DOHH2 (cell line): ENCODE data around the gene CIPC.

Experiments used
- H3F3A ChIP-seq: fragments of 200-600 bp; sonication (generic), shearing (Covaris generic); 2 replicates; pipeline ENCODE4 v1.6.0; 2016; ENCODE audit warnings: antibody characterized with exemption, mild to moderate bottlenecking; ENCODE audit not compliant: control insufficient read depth, insufficient read depth
- H3K27ac ChIP-seq: fragments of 200-600 bp; sonication (generic); 2 replicates; pipeline ENCODE4 v1.5.1; 2014; ENCODE audit warnings: low read depth, mild to moderate bottlenecking, low read length, moderate library complexity
- H3K27me3 ChIP-seq: fragments of 200-600 bp; sonication (generic); 2 replicates; pipeline ENCODE4 v1.6.1; 2014; ENCODE audit warnings: mild to moderate bottlenecking, low read length, mixed read lengths; ENCODE audit not compliant: control insufficient read depth
- H3K36me3 ChIP-seq: fragments of 200-600 bp; sonication (generic); 2 replicates; pipeline ENCODE4 v1.6.1; 2014; ENCODE audit warnings: mild to moderate bottlenecking, low read length, moderate library complexity, mixed read lengths; ENCODE audit not compliant: control insufficient read depth
- H3K4me1 ChIP-seq: fragments of 200-600 bp; sonication (generic); 2 replicates; pipeline ENCODE4 v1.6.1; 2014; ENCODE audit warnings: mild to moderate bottlenecking, low read length, mixed read lengths; ENCODE audit not compliant: control insufficient read depth
- H3K4me2 ChIP-seq: fragments of 200-600 bp; sonication (generic); 2 replicates; pipeline ENCODE4 v1.6.0; 2014; ENCODE audit warnings: mild to moderate bottlenecking, low read length, moderate library complexity
- H3K4me3 ChIP-seq: fragments of 200-600 bp; sonication (generic); 2 replicates; pipeline ENCODE4 v1.5.1; 2014; ENCODE audit warnings: mild to moderate bottlenecking, low read length, mixed read lengths
- H3K79me2 ChIP-seq: fragments of 200-600 bp; sonication (generic); 2 replicates; pipeline ENCODE4 v1.6.1; 2014; ENCODE audit warnings: mild to moderate bottlenecking, low read length, mixed read lengths; ENCODE audit not compliant: control insufficient read depth
- H3K9me2 ChIP-seq: fragments of 200-600 bp; sonication (generic); replicated peaks from 2 replicates; pipeline ENCODE4 v1.6.1; 2014; ENCODE audit warnings: mild to moderate bottlenecking, low read length, mixed read lengths; ENCODE audit not compliant: control insufficient read depth
- H3K9me3 ChIP-seq: fragments of 200-600 bp; sonication (generic); 2 replicates; pipeline ENCODE4 v1.6.1; 2014; ENCODE audit warnings: antibody characterized with exemption, low read length, mixed read lengths; ENCODE audit not compliant: control insufficient read depth, insufficient read depth
- H4K20me1 ChIP-seq: fragments of 200-600 bp; sonication (generic); 2 replicates; pipeline ENCODE4 v1.6.0; 2014; ENCODE audit warnings: low read depth, mild to moderate bottlenecking, antibody characterized with exemption, low read length, moderate library complexity; ENCODE audit not compliant: control insufficient read depth, insufficient read depth
- CTCF ChIP-seq: fragments of 200-600 bp; sonication (generic); IDR thresholded peaks from one replicate; pipeline ENCODE4 v1.5.1; 2014; ENCODE audit warnings: antibody characterized with exemption, mild to moderate bottlenecking, low read depth, low read length; ENCODE audit not compliant: poor library complexity, severe bottlenecking
- EZH2phosphoT487 ChIP-seq: fragments of 200-600 bp; sonication (generic); IDR thresholded peaks from 2 replicates; pipeline ENCODE4 v1.6.1; 2017; ENCODE audit warnings: borderline replicate concordance, mild to moderate bottlenecking, antibody characterized with exemption, low read length, moderate library complexity, mixed read lengths

The CIPC gene

GRCh38 chr14:77068517-77069200 is 29.4 kb upstream of the CIPC start:
- H3K4me2 ChIP-seq: no peak overlapping the region
- no peaks in the 10 kb centered on the region for H3K9me3 ChIP-seq
- H3F3A ChIP-seq: no peaks in the 10 kb centered on the region
- H3K4me1 ChIP-seq: peaks cover 16% of the 10 kb centered on the region
- peaks cover 48% of the 10 kb centered on the region for H3K27me3 ChIP-seq
- no peak overlapping the region for H3K27ac ChIP-seq
- H3K4me3 ChIP-seq: no peak overlapping the region
- H3K79me2 ChIP-seq: no peaks in the 10 kb centered on the region
- peaks cover 5% of the 10 kb centered on the region; the same call in 1 of the 2 replicates for H4K20me1 ChIP-seq
- TF ChIP-seq EZH2phosphoT487 (no peak), CTCF (no peak)
- H3K36me3 ChIP-seq: no peaks in the 10 kb centered on the region
- no peaks in the 10 kb centered on the region for H3K9me2 ChIP-seq

DNA sequence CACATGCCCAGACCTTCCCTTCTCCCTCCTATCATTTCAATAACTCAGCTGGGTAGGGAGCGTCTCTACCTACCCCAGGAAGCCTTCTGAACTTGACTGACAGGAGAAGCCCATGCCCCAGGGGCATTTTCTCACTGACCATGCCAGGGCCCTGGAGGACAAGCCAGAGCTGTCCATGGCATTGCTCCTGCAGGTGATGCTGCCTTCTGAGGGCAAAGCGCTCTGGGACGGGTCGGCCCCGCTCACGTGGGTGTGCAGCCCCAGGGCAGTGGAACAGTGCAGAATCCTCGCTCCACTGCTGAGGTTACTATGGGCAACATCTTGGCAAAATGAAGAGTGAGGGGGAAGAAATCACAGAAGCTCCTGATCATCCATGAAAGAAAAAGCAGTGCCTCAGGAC is 28.5 kb upstream of the CIPC start:
- Histone ChIP-seq H3K36me3 (no peaks in the 10 kb centered on the region), H3K27me3 (peaks cover 39% of the 10 kb centered on the region), H3K27ac (no peak overlapping the region), H3K9me2 (no peaks in the 10 kb centered on the region), H3K9me3 (no peaks in the 10 kb centered on the region), H3K4me3 (no peak overlapping the region), H3K4me2 (no peak overlapping the region), H3K4me1 (peaks cover 16% of the 10 kb centered on the region), H3K79me2 (no peaks in the 10 kb centered on the region), H3F3A (no peaks in the 10 kb centered on the region), H4K20me1 (peaks cover 5% of the 10 kb centered on the region; the same call in 1 of the 2 replicates)
- TF ChIP-seq CTCF (no peak), EZH2phosphoT487 (no peak)

GRCh38 chr14:77071938-77072388 is 26.1 kb upstream of the CIPC start:
- Histone ChIP-seq H3K27me3 (peaks cover 29% of the 10 kb centered on the region), H3K9me2 (no peaks in the 10 kb centered on the region), H3F3A (no peaks in the 10 kb centered on the region), H3K4me1 (no peaks in the 10 kb centered on the region), H3K4me2 (no peak overlapping the region), H3K79me2 (no peaks in the 10 kb centered on the region), H3K36me3 (no peaks in the 10 kb centered on the region), H4K20me1 (peaks cover 5% of the 10 kb centered on the region; the same call in 1 of the 2 replicates), H3K27ac (no peak overlapping the region), H3K9me3 (no peaks in the 10 kb centered on the region), H3K4me3 (no peak overlapping the region)
- TF ChIP-seq EZH2phosphoT487: no peak
- no peak for TF ChIP-seq CTCF
